Parathyroid adenoma (tissue), 2 donors: ENCODE measurements around the gene PLEKHS1.

Experiments
- H2AFZ ChIP-seq: fragments of 300-600 bp; sonication (generic); one replicate; pipeline ENCODE4 v1.7.0; 2017; ENCODE audit warnings: antibody characterized with exemption, mild to moderate bottlenecking
- H3K27ac ChIP-seq: fragments of 300-600 bp; sonication (generic); one replicate; pipeline ENCODE4 v1.7.0; 2017
- H3K27me3 ChIP-seq: fragments of 300-600 bp; sonication (generic); one replicate; pipeline ENCODE4 v1.7.0; 2017; ENCODE audit warnings: low read length; ENCODE audit not compliant: control insufficient read depth, insufficient read depth
- H3K36me3 ChIP-seq: fragments of 300-600 bp; sonication (generic); one replicate; pipeline ENCODE4 v1.7.0; 2017; ENCODE audit warnings: low read length; ENCODE audit not compliant: control insufficient read depth, insufficient read depth
- H3K4me1 ChIP-seq: fragments of 300-600 bp; sonication (generic); one replicate; pipeline ENCODE4 v1.7.0; 2017; ENCODE audit warnings: control low read depth
- H3K4me2 ChIP-seq: fragments of 300-600 bp; sonication (generic); one replicate; pipeline ENCODE4 v1.7.0; 2017; ENCODE audit warnings: low read length
- H3K4me3 ChIP-seq: fragments of 300-600 bp; sonication (generic); one replicate; pipeline ENCODE4 v1.7.0; 2017; ENCODE audit warnings: low read depth, low read length
- H3K79me2 ChIP-seq: fragments of 300-600 bp; sonication (generic); one replicate; pipeline ENCODE4 v1.7.0; 2017; ENCODE audit warnings: control low read depth
- H3K9ac ChIP-seq: fragments of 300-600 bp; sonication (generic); one replicate; pipeline ENCODE4 v1.7.0; 2017; ENCODE audit warnings: mild to moderate bottlenecking
- H3K9me3 ChIP-seq: fragments of 300-600 bp; sonication (generic); one replicate; pipeline ENCODE4 v1.7.0; 2017; ENCODE audit warnings: low read length; ENCODE audit not compliant: control insufficient read depth
- CTCF ChIP-seq: fragments of 300-600 bp; sonication (generic); IDR thresholded peaks from one replicate; pipeline ENCODE4 v1.7.0; 2017; ENCODE audit warnings: antibody characterized with exemption, mild to moderate bottlenecking
- donor health status: primary hyperparathyroidism.

The PLEKHS1 gene

GRCh38 chr10:113745374-113745773, 6.1 kb upstream of the PLEKHS1 start:
- H3K4me2 ChIP-seq, result no peak overlapping the region
- H3K27ac ChIP-seq, result no peak overlapping the region
- no peaks in the 10 kb centered on the region for H3K79me2 ChIP-seq
- no peak for TF ChIP-seq CTCF
- no peaks in the 10 kb centered on the region for H3K9me3 ChIP-seq
- no peak overlapping the region for H3K4me3 ChIP-seq
- H3K9ac ChIP-seq, result no peak overlapping the region
- no peaks in the 10 kb centered on the region for H3K36me3 ChIP-seq
- H3K4me1 ChIP-seq, result peaks cover 3% of the 10 kb centered on the region
- H3K27me3 ChIP-seq, result no peaks in the 10 kb centered on the region
- H2AFZ ChIP-seq, result no peak overlapping the region

GRCh38 chr10:113746217-113746957, 5.1 kb upstream of the PLEKHS1 start:
- Histone ChIP-seq H3K27me3 (no peaks in the 10 kb centered on the region), H3K4me2 (no peak overlapping the region), H3K27ac (no peak overlapping the region), H2AFZ (peak overlapping the region; percentile 20), H3K4me3 (no peak overlapping the region), H3K36me3 (peaks cover 3% of the 10 kb centered on the region), H3K4me1 (peaks cover 3% of the 10 kb centered on the region), H3K9me3 (no peaks in the 10 kb centered on the region), H3K9ac (no peak overlapping the region), H3K79me2 (no peaks in the 10 kb centered on the region)
- no peak for TF ChIP-seq CTCF

GRCh38 chr10:113752553-113752952, 1.1 kb downstream of the PLEKHS1 start:
- no peaks in the 10 kb centered on the region for H3K4me1 ChIP-seq
- no peak overlapping the region for H3K4me2 ChIP-seq
- no peak for TF ChIP-seq CTCF
- H3K4me3 ChIP-seq, result no peak overlapping the region
- peaks cover 3% of the 10 kb centered on the region for H3K36me3 ChIP-seq
- no peaks in the 10 kb centered on the region for H3K27me3 ChIP-seq
- H3K9ac ChIP-seq, result no peak overlapping the region
- H3K79me2 ChIP-seq, result no peaks in the 10 kb centered on the region
- no peak overlapping the region for H3K27ac ChIP-seq
- no peak overlapping the region for H2AFZ ChIP-seq
- H3K9me3 ChIP-seq, result no peaks in the 10 kb centered on the region

- Histone ChIP-seq H3K4me3 (no peak overlapping the region), H3K9ac (no peak overlapping the region), H3K4me2 (no peak overlapping the region), H3K4me1 (no peaks in the 10 kb centered on the region), H3K9me3 (no peaks in the 10 kb centered on the region), H3K36me3 (peaks cover 3% of the 10 kb centered on the region), H3K27me3 (no peaks in the 10 kb centered on the region), H2AFZ (no peak overlapping the region), H3K79me2 (no peaks in the 10 kb centered on the region), H3K27ac (no peak overlapping the region)
- no peak for TF ChIP-seq CTCF
Measured at GRCh38 chr10:113753020-113753692, 1.7 kb downstream of the PLEKHS1 start.
